ENCODE data around the gene OR2A14.

DNA sequence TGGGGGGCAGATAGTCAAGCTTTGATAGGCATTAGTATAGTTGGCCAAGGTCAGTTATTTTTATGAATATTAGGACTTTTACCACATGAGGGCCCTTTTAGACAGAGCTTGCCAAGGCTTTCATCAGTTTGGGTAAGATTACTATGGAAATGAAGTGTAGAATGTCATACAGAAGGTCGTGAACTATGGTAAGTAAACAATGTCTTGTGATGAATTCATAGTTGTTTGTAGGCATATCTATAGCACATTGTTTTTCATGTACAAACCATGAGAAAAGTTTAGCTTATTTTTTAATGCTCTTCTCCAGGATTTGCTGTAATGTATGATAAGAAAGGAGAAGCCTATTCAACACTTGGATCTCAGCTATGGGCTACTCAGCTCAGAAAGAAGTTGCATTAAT, 9.3 kb upstream of the OR2A14 start:
- TF ChIP-seq, protein P1, sequence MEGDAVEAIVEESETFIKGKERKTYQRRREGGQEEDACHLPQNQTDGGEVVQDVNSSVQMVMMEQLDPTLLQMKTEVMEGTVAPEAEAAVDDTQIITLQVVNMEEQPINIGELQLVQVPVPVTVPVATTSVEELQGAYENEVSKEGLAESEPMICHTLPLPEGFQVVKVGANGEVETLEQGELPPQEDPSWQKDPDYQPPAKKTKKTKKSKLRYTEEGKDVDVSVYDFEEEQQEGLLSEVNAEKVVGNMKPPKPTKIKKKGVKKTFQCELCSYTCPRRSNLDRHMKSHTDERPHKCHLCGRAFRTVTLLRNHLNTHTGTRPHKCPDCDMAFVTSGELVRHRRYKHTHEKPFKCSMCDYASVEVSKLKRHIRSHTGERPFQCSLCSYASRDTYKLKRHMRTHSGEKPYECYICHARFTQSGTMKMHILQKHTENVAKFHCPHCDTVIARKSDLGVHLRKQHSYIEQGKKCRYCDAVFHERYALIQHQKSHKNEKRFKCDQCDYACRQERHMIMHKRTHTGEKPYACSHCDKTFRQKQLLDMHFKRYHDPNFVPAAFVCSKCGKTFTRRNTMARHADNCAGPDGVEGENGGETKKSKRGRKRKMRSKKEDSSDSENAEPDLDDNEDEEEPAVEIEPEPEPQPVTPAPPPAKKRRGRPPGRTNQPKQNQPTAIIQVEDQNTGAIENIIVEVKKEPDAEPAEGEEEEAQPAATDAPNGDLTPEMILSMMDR (IDR thresholded peaks at IDR 0.05 in 4 of 5, conservative IDR thresholded peaks at IDR 0.05 in 1 of 5) = no peak
- TF ChIP-seq POLR2A (IDR thresholded peaks at IDR 0.05) = no peak
